GM13977 (cell line): ENCODE measurements around the gene DPM2.

ENCODE experiments used
- DNase-seq: peaks from one replicate; pipeline ENCODE4 v3.0.0; 2012; ENCODE audit warnings: low spot score
- in situ Hi-C: fragments of 300-500 bp; cut with MboI; formaldehyde crosslinking; loops from one replicate; pipeline ENCODE4 v1.12.0; 2022; ENCODE audit warnings: low sequenced_read_pairs, low pct_unique_long_range_greater_than_20kb, mixed read lengths, inconsistent platforms; ENCODE audit not compliant: unreplicated experiment
- TF ChIP-seq, protein P1 (sequence below): IDR thresholded peaks from 2 replicates; pipeline ENCODE4 v1.5.1; 2012; ENCODE audit warnings: mild to moderate bottlenecking, control low read depth; ENCODE audit not compliant: insufficient read depth; ENCODE audit errors: extremely low read depth, missing control alignments

Gene DPM2

DNA sequence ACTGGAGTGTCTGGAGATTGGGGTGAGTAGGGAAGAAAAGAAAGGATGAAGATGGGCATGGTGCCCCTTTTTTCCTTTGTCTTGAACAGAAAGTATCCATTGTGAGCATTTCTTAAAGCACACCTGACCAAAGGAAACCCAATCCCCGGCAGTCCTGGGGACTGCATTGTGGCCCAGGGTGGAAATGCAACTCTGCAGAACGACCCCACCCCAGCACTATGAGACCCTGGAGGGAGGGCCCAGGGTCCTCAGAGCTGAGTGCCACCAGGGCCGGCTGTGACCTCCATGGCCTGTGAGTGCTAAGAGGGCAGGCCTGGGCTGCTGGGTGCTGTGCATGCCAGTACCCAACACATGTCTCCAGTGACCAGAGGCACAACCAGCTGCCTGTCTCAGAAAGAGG, 24.6 kb upstream of the DPM2 start:
- DNase-seq: no peak
- TF ChIP-seq, protein P1, sequence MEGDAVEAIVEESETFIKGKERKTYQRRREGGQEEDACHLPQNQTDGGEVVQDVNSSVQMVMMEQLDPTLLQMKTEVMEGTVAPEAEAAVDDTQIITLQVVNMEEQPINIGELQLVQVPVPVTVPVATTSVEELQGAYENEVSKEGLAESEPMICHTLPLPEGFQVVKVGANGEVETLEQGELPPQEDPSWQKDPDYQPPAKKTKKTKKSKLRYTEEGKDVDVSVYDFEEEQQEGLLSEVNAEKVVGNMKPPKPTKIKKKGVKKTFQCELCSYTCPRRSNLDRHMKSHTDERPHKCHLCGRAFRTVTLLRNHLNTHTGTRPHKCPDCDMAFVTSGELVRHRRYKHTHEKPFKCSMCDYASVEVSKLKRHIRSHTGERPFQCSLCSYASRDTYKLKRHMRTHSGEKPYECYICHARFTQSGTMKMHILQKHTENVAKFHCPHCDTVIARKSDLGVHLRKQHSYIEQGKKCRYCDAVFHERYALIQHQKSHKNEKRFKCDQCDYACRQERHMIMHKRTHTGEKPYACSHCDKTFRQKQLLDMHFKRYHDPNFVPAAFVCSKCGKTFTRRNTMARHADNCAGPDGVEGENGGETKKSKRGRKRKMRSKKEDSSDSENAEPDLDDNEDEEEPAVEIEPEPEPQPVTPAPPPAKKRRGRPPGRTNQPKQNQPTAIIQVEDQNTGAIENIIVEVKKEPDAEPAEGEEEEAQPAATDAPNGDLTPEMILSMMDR: no peak
- in situ Hi-C loops: no loop called here

DNA sequence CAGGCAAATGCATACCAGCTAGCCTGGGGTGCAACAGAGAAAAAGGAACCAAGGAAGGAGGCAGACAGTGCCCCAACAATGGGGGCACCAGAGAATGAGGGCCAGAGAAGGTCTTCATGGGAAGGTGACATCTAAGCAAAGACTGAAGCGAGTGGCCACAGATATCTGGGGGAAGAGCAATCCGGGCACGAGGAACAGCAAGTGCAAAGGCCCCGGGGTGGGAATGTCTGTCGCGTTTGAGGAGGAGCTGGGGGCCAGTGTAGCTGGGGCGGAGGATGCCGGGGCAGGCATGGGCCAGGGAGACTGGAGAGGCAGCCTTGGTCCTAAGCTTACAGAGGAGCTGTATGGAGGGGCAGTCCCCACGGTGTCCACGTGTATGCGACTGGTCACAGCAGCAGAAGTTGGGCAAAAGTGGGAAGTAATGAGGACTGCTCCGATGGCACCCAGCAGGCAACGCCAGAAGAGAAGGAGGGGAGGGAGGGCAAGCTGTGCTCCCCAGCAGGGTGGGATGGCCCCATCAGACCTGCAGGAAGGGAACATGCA, 24.0 kb upstream of the DPM2 start:
- in situ Hi-C loops: no loop called here
- TF ChIP-seq, protein P1: no peak
- DNase-seq: no peak

DNA sequence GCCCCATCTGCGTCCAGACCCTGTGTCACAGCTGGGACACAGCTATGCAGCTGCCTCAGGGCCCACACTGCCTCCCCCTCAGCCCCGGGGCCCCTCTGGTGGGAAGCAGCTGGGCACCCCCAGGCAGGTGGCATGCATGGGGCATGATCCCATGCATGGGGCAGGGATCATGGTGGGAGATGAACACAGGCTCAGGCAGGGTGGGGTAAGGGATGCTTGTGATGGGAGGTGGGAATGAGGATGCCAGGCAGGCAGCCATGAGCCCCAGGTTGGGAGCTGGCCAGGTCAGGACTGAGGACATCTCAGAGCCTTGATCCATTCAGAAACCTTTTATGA, 23.5 kb upstream of the DPM2 start:
- no peak for DNase-seq
- TF ChIP-seq, protein P1: no peak
- in situ Hi-C loops: no loop called here

DNA sequence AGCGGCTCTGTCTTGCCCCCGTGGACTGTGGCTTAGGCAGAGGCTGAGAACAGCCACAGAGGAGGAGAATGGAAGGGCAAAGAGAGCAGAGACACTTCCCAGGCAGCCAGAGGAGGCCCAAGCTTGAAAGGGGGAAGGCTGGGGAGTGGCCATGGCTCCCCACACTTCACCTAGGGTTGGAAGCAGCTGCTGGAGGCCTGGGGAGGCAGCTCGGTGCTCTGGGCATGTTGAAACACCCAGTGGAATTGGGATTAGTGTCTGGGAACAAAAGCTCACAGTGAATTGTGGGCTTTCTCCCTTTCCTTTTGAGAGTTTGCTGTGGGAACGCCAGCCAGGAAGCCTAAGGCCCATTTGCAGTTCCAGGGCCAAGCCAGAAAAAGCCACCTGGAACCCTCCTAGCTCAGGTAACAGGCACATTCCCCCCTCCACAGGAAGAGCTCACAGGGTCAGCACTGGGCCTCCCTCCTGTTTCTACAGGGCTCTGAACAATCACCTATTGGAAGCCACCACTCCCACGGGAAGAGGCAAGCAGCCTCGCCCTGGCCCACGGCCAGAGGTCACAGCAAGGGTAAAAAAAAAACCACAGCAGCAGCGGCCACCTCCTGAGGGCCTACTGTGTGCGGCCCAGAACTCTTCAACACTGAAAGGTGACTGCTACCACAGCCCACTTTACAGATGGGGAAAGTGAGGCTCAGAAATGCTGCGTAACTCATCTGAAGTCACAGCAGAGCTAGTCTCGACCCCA, 22.9 kb upstream of the DPM2 start:
- in situ Hi-C loops: no loop called here
- DNase-seq: no peak
- TF ChIP-seq, protein P1: no peak

DNA sequence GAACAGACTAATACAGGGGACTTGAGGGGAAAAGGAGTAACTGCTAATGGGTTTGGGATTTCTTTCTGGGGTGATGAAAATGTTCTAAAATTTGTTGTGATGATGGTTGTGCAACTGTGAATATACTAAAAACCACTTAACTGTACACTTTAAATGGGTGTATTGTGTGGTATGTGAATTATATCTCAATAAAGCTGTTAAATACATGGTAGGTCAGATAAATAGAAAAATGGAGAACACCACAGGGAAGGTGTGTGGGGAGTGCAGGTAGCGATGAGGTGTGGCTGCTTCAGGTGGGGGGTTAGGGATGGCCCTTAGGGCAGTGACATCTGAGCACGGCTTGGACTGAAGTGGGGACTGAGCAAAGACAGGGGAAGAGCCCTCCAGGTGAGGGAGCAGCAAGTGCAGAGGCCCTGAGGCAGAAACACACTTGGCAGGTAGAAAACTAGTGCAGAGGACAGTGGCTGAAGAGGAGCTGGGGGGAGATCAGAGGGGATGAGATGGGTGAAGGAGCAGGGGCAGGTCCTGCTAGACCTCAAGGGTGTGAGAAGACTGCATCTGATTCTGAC, 22.3 kb upstream of the DPM2 start:
- DNase-seq: no peak
- in situ Hi-C loops: loop anchor here (5.0 kb wide), 1 partner anchor 72 kb away; no protein-coding TSS in a partner anchor

DNA sequence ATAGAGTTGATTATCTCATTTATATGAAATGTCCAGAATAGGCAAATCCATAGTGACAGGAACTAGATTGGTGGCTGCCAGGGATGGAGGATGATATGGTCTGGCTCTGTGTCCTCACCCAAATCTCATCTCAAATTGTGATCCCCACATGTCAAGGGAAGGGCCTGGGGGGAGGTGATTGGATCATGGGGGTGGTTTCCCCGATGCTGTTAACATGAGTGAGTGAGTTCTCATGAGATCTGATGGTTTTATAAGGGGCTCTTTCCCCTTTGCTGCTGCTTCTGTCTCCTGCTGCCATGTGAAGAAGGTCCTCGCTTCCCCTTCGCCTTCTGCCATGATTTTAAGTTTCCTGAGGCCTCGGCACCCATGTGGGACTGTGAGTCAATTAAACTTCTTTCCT, 21.7 kb upstream of the DPM2 start:
- DNase-seq: no peak
- in situ Hi-C loops: loop anchor here (5.0 kb wide), 1 partner anchor 73 kb away; no protein-coding TSS in a partner anchor
- TF ChIP-seq, protein P1: no peak

More for the DNA sequence above, 22.3 kb upstream of the DPM2 start:
- TF ChIP-seq, protein P1: no peak
